ENCODE measurements around the gene CCDC71. TPM values are rescaled to one million over a fixed set of nuclear protein-coding genes. Genes with fewer than 3 reads are reported as not detected.

CCDC71 gene
- total and polyA plus RNA-seq, 2 donors (not counting 1 experiment from before 2014, with no cell fraction given), result 15.6 to 30.0 TPM

DNA sequence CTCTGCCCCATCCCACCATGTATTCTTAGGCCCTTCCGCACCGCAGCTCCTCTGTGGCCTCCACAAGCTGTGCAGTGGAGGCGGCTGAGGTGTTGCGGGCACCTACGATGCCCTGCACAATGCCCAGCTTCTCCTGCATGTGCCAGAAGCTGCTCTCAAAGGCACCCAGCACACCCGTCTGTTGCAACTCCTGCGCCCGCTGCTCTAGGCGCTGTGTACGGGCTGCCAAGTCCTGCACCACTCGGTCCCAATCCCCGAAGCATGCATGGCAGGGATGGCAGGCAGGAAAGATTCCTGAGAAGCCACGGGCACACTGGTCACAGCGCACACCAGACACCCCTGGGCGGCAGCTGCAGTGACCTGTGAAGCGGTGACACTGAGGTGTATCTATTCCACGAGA, 42.4 kb downstream of the CCDC71 start:
- POLR2A ChIA-PET, result no interaction called here
- intact Hi-C loops (cut with micrococcal nuclease), result loop anchor here (5.0 kb wide), 1 partner anchor 549 kb away; the partner anchor contains the start of gene APEH
- WGBS (ENCODE audit: insufficient coverage), result 95% methylated on average over 17 of the region's 17 CpGs
- Histone ChIP-seq H3K4me1 (ENCODE audit: control insufficient read depth in 2 of 2, insufficient read depth in 2 of 2, low read length in 2 of 2) (peaks cover 12 to 21% of the 10 kb centered on the region in 2 donors), H3K4me3 (ENCODE audit: control extremely low read depth in 1 of 5, extremely low read depth in 1 of 5, insufficient read depth in 1 of 5, low read depth in 2 of 5, low read length in 4 of 5) (no peak overlapping the region), H3K4me2 (replicated peaks; ENCODE audit: low read depth, low read length, poor library complexity, severe bottlenecking) (no peak overlapping the region), H3K36me3 (replicated peaks in 1 of 2; ENCODE audit: control extremely low read depth in 1 of 2, control insufficient read depth in 1 of 2, extremely low read depth in 1 of 2, insufficient read depth in 2 of 2, low read length in 1 of 2) (peaks cover 0 to 6% of the 10 kb centered on the region in 2 experiments), H2AFZ (ENCODE audit: insufficient read depth, low read depth, low read length, poor library complexity, severe bottlenecking) (no peak overlapping the region), H3K27ac (ENCODE audit: low read length in 2 of 2) (no peak overlapping the region), H3K9me3 (ENCODE audit: control extremely low read depth in 1 of 3, control insufficient read depth in 2 of 3, insufficient read depth in 1 of 3, low read length in 2 of 3) (peaks cover 0 to 5% (median 0%) of the 10 kb centered on the region in 3 donors), H3K79me2 (ENCODE audit: control insufficient read depth, insufficient read depth, low read length) (peaks cover 3% of the 10 kb centered on the region), H3K27me3 (replicated peaks in 1 of 4; ENCODE audit: control extremely low read depth in 1 of 4, control insufficient read depth in 3 of 4, insufficient read depth in 4 of 4, low read length in 3 of 4) (no peaks in the 10 kb centered on the region), H3K9ac (ENCODE audit: low read length) (no peak overlapping the region), H4K20me1 (ENCODE audit: control insufficient read depth, insufficient read depth, low read length, poor library complexity, severe bottlenecking) (no peaks in the 10 kb centered on the region)
- H3K4me3 Mint-ChIP-seq, result no peak overlapping the region
- no peak for TF ChIP-seq EZH2 (IDR thresholded peaks at IDR 0.05; ENCODE audit: borderline replicate concordance, insufficient read depth, low read depth, low read length, poor library complexity, severe bottlenecking)
- TF ChIP-seq, protein P1, sequence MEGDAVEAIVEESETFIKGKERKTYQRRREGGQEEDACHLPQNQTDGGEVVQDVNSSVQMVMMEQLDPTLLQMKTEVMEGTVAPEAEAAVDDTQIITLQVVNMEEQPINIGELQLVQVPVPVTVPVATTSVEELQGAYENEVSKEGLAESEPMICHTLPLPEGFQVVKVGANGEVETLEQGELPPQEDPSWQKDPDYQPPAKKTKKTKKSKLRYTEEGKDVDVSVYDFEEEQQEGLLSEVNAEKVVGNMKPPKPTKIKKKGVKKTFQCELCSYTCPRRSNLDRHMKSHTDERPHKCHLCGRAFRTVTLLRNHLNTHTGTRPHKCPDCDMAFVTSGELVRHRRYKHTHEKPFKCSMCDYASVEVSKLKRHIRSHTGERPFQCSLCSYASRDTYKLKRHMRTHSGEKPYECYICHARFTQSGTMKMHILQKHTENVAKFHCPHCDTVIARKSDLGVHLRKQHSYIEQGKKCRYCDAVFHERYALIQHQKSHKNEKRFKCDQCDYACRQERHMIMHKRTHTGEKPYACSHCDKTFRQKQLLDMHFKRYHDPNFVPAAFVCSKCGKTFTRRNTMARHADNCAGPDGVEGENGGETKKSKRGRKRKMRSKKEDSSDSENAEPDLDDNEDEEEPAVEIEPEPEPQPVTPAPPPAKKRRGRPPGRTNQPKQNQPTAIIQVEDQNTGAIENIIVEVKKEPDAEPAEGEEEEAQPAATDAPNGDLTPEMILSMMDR (IDR thresholded peaks at IDR 0.05), result no peak
- H3K4me1 Mint-ChIP-seq, result peaks cover 15% of the 10 kb centered on the region
- no peak for ATAC-seq (ENCODE audit: low read depth)
- H3K27ac Mint-ChIP-seq, result no peak overlapping the region
- H3K27me3 Mint-ChIP-seq, result no peaks in the 10 kb centered on the region
- H3K9me3 Mint-ChIP-seq (ENCODE audit: insufficient read depth), result no peaks in the 10 kb centered on the region
- CTCF ChIA-PET, result no interaction called here
- no peak for DNase-seq

DNA sequence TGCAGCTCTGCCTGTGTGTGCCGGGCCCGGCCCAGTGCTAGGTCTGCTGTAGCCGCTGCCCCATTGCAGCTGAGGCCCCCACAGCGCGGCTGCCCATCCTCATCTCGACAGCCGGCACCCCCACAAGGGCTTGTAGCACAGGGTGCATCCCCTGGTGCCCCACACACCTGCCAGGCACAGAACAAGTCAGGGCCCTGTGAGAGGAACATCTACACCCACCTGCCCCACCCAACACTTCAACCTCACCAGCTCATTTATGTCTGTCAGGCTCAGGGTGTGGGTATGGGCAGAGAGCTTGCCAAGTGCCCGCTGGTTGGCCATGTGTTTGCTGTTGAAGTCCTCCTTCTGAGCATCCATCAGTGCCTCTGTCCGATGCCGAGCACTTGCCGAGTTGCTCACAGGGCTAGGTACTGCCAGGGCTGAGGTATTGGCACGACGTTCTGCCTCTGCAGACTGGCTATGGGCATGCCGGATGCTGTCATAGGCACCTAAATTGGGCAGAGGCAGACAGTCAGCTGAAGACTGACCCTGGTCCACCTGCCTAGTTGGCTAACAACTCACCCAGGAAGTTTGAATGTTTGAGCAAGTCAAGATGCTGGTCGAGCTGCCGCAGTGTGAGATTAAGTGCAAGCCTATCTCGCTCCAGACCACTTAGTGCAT, 43.1 kb downstream of the CCDC71 start:
- Histone ChIP-seq H4K20me1 (ENCODE audit: control insufficient read depth, insufficient read depth, low read length, poor library complexity, severe bottlenecking) (no peaks in the 10 kb centered on the region), H3K9ac (ENCODE audit: low read length) (no peak overlapping the region), H3K27ac (ENCODE audit: low read length in 2 of 2) (no peak overlapping the region), H3K4me3 (ENCODE audit: control extremely low read depth in 1 of 5, extremely low read depth in 1 of 5, insufficient read depth in 1 of 5, low read depth in 2 of 5, low read length in 4 of 5) (no peak overlapping the region), H3K36me3 (replicated peaks in 1 of 2; ENCODE audit: control extremely low read depth in 1 of 2, control insufficient read depth in 1 of 2, extremely low read depth in 1 of 2, insufficient read depth in 2 of 2, low read length in 1 of 2) (peaks cover 0 to 11% of the 10 kb centered on the region in 2 experiments), H3K9me3 (ENCODE audit: control extremely low read depth in 1 of 3, control insufficient read depth in 2 of 3, insufficient read depth in 1 of 3, low read length in 2 of 3) (peaks cover 0 to 5% (median 0%) of the 10 kb centered on the region in 3 donors), H3K27me3 (replicated peaks in 1 of 4; ENCODE audit: control extremely low read depth in 1 of 4, control insufficient read depth in 3 of 4, insufficient read depth in 4 of 4, low read length in 3 of 4) (no peaks in the 10 kb centered on the region), H3K4me1 (ENCODE audit: control insufficient read depth in 2 of 2, insufficient read depth in 2 of 2, low read length in 2 of 2) (peaks cover 12 to 21% of the 10 kb centered on the region in 2 donors), H3K4me2 (replicated peaks; ENCODE audit: low read depth, low read length, poor library complexity, severe bottlenecking) (no peak overlapping the region), H2AFZ (ENCODE audit: insufficient read depth, low read depth, low read length, poor library complexity, severe bottlenecking) (no peak overlapping the region), H3K79me2 (ENCODE audit: control insufficient read depth, insufficient read depth, low read length) (peaks cover 9% of the 10 kb centered on the region)
- H3K9me3 Mint-ChIP-seq (ENCODE audit: insufficient read depth), result no peaks in the 10 kb centered on the region
- CTCF ChIA-PET, result interaction anchor here (0.7 kb wide), 1 partner anchor 64 kb away, joined by 4 read pairs; no protein-coding TSS in a partner anchor
- POLR2A ChIA-PET, result no interaction called here
- ATAC-seq (ENCODE audit: low read depth), result no peak
- peaks cover 15% of the 10 kb centered on the region for H3K4me1 Mint-ChIP-seq
- no peak overlapping the region for H3K27ac Mint-ChIP-seq
- no peak for TF ChIP-seq EZH2 (IDR thresholded peaks at IDR 0.05; ENCODE audit: borderline replicate concordance, insufficient read depth, low read depth, low read length, poor library complexity, severe bottlenecking)
- TF ChIP-seq, protein P1 (IDR thresholded peaks at IDR 0.05), result no peak
- DNase-seq, result no peak
- intact Hi-C loops (cut with micrococcal nuclease), result loop anchor here (5.0 kb wide), 1 partner anchor 549 kb away; the partner anchor contains the start of gene APEH
- 95% methylated on average over 17 of the region's 17 CpGs for WGBS (ENCODE audit: insufficient coverage)
- H3K27me3 Mint-ChIP-seq, result no peaks in the 10 kb centered on the region
- H3K4me3 Mint-ChIP-seq, result no peak overlapping the region

Measured in B cell (primary cell).